Measurements from ENCODE around the gene FBXO17.
"Not testable (repeated sequence)": the region's sequence is repeated elsewhere in the genome, so short reads cannot be mapped to it uniquely, and the experiment has no call there.

FBXO17 gene

DNA sequence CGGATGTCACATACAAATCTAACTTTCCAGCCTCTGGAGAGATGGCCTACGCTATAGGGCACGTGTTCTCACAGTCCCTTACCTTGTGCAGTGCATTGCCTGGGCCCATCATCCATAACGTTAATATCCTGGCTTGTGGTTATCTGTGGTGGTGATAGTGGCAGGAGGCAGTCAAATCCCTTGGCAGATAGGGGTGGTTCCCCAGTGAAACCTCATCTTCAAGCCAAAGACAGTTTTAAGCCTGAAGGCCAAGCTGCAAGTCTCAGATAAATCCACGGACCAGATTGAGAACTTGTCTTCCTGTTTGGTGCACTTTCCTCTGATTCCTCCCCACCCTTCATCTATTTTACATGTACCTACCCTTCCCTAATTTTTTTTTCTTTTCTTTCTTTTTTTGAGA lies 4.3 kb upstream of the FBXO17 start:
- no peak for FAIRE-seq

DNA sequence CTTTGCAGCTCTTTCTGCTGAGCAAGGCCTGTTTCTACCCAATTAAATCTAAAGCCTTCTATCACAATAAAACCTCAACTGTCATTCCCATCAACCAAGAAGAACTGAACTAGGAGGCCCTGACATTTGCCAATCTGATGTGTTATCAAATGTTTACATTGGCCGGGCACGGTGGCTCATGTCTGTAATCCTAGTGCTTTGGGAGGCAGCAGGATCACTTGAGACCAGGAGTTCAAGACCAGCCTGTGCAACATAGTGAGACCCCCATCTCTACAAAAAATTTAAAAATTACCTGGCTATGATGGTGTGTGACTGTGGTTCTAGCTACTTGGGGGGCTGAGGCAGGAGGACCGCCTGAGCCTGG lies 2.8 kb upstream of the FBXO17 start:
- FAIRE-seq: no peak

DNA sequence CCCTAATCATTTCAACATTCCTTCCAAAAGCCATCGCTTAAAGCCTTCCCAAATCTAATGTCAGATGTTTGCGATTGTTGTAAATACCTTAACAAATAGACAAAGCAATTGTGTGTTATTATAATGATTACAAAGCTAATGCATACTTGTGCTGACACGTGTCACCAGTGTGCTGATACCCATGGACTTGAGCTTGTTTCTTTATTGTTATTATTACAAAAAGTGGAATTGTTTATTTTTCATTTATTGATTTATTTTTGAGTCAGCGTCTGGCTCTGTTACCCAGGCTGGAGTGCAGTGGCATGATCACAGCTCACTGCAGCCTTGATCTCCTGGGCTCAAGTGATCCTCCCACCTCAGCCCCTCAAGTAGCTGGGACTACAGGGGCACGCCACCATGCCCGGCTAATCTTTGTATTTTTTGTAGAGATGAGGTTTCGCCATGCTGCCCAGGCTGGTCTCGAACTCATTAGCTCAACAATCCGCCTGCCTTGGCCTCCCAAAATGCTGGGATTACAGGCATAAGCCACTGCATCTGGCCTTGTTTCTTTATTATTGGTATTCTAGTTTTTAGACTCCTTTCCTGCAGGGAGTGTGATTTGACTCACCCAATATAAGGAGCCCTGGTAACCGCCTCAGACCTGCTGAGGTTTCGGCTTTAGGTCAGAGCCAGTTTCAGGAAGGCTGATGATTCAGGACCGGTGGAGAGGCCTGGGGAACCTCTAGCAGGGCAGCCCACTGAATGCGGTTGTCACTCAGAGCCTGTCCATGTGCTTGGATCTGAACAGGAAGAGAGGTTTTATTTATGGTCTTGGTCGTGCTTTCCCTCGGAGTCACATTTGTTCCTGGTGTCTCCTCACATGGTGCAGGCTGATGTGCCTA lies 2.1 kb upstream of the FBXO17 start:
- no peak for FAIRE-seq

DNA sequence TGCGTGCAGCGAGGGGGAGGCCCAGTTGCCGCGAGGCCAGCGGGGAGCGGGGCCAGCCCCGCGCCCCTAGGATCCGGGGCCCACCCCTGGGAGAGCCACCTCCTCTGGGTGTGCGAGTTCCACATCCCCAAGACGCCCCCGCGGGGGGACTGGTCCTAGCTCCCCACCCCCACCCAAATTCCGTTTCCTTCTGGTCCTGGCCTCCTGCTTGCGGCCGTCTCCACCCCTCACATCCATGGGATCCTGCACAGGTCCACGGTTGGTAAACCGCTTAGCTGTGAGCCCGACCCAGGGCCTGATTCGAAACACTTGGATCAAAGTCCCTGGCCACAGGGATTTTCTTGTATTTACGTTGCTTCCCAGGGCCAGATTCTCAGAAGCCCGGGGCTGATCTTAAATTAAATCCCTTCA lies 324 bp upstream of the FBXO17 start:
- FAIRE-seq: peak; percentile 60

DNA sequence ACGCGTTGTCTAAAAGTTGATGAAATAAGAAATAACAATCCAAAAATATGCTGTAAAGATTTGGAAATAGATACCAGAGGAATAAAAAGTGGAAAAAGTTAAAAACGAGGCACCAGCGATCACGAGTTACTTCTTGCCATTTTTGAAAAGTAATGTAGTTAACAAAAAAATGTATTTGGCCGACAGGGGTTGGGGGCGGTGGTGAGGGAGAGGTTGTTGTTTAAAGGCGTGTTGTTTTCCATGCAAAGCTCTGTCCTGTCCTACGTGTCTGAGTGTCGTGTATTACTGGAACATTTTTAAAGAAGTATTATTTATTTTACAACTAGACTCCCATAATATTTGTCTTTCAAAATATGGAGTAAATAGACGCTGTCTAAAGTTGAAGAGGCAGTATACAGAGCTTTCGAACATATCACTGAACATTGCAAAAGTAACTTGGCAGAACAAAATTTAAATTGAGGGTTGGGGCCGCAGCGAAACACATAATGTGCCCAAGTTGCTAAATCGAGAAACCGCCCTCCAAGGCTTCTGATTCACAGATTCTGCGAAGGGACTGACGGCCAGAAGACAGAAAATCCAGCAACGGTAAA lies 823 bp downstream of the FBXO17 start:
- FAIRE-seq: peak; percentile 3

DNA sequence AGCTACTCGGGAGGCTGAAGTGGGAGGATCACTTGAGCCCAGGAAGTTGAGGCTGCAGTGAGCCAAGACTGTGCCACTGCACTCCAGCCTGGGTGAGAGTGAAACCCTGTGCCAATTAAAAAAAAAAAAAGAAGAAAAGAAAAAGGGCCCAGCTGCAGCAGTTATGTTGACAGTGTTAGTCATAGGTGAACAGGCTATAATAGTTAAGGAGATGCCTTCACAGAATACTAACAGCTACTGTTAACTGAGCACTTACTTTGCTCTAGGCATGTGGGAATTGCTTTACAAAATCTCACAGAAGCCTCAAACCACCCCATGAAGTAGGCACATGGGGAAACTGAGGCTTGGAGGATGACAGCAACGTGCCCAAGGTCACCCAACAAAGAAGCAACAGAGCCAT lies 3.9 kb downstream of the FBXO17 start:
- no peak for FAIRE-seq

DNA sequence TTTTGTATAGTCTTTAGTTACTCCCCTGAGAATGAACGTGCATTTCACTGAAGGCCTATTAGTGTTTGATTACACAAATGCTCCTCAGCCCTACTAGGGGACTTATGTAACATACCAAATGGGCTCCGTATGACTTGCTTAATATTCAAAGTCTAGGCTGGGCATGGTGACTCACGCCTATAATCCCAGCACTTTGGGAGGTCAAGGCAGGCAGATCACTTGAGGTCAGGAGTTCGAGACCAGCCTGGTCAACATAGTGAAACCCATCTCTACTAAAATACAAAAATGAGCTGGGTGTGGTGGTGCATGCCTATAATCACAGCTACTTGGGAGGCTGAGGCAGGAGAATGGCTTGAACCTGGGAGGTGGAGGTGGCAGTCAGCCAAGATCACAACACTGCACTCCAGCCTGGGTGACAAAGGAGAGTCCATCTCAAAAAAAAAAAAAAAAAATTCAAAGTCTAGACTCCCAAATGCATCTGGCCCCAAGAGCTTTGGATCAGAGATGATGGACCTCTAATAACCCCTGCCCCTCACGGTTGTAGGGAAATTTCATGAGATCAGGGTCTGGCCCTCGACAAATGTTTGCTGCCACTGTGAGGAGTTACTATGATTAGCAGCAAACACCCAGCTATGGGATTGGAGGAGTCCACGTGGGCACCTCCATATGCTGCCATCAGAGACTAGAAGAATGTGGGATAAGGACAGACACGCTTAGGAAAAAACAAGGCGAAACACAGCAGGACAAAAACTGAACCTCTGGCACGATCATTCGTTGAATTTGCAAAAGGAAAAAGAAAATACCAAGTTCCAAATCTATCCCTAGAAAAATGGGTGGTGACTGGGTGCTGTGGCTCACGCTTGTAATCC lies 4.6 kb downstream of the FBXO17 start:
- no peak for FAIRE-seq

DNA sequence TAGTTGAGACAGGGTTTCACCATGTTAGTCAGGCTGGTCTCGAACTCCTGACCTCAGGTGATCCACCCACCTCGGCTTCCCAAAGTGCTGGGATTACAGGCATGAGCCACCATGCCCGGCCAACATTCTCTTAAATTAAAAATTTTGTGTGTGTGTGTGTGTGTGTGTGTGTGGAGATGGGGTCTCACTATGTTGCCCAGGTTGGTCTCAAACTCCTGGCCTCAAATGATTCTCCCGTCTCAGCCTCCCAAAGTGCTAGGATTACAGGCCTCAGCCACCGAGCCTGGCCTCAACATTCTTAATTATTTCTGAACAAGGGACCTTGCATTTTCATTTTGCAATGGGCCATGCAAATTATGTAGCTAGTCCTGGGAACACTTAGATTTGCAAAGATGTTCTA lies 9.4 kb downstream of the FBXO17 start:
- not testable (repeated sequence) for FAIRE-seq

DNA sequence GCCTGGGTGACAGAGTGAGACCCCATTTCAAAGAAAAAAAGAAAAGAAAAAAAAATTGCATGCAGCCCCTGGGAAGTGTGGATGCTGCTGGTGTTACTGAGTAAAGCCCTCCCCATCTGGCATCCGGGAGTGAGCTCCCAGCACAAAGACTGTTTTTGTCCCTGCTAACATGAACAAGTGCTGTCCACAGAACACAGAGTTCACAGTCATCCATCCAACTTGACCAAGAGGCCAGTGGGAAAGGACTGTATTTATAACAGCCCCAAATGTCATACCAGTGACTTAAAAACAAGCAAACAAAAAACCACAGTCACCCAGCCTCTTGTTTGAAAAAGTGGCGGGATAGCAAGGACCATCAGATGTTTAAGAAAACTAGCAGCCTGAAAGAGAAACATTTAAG lies 10.8 kb downstream of the FBXO17 start:
- no peak for FAIRE-seq

DNA sequence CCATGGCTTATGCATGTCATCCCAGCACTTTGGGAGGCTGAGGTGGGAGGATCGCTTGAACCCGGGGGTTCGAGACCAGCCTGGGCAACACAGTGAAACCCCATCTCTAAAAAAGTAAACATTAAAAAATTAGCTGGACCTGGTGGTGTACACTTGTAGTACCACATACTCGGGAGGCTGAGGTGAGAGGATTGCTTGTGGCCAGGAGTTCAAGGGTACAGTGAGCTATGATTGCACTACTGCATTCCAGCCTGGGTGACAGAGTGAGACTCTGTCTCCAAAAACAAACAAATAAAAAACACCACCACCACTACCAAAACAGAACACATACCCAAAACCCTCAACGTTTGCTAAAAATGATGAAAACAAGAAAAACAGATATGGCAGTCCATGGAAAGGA lies 15.9 kb downstream of the FBXO17 start:
- no peak for FAIRE-seq

DNA sequence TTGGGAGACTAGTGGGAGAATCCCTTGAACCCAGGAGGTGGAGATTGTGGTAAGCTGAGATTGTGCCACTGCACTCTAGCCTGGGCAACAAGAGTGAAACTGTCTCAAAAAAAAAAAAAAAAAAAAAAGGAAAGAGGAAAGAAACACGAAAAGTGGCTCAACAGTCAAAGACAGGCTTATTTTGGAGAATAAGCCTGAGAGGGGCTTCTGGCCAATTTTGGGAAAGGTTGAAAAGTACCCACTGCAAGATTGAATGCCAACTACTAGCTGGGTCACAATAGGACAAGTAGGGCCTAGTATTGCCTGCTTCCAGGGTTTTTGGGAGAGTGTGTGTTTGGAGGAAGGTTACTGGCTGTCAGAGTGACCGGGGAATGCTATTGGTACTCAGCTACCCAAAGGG lies 17.2 kb downstream of the FBXO17 start:
- FAIRE-seq: no peak

DNA sequence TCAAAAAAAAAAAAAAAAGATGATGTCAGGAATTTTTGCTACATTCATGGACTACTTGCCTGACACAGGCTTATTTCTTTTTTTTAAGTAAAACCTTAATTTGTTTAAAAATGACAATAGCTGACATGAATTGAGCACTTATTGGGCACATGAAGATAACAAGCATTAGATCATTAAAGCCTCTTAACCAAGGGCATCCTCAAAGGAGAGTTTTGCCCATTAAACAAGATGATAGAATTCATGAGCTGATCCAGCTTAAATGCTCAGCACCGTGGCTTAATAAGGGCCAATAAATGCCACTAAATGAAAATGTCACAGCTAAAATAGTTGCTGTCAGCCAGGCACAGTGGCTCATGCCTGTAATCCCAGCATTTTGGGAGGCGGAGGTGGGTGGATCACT lies 19.3 kb downstream of the FBXO17 start:
- FAIRE-seq: no peak

DNA sequence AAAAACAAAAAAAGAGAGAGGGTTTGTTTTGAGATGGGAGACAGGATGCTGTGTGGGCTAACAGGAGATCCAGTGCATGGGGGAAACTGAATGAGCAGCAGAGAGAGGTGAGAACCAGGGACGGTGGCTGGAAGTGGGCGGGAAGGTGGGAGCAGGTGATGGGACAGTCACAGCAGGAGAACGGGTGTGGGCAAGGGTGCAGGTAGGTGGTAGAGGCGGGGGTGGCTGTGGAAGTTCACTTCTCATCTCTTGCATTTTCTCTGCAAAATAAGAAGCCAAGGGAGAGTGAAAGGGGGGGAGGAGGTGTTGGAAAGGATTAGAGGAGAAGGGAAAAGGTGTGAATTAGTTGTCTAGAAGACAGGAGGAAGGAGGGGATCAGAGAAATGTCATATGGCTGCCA lies 21.9 kb downstream of the FBXO17 start:
- FAIRE-seq: no peak

DNA sequence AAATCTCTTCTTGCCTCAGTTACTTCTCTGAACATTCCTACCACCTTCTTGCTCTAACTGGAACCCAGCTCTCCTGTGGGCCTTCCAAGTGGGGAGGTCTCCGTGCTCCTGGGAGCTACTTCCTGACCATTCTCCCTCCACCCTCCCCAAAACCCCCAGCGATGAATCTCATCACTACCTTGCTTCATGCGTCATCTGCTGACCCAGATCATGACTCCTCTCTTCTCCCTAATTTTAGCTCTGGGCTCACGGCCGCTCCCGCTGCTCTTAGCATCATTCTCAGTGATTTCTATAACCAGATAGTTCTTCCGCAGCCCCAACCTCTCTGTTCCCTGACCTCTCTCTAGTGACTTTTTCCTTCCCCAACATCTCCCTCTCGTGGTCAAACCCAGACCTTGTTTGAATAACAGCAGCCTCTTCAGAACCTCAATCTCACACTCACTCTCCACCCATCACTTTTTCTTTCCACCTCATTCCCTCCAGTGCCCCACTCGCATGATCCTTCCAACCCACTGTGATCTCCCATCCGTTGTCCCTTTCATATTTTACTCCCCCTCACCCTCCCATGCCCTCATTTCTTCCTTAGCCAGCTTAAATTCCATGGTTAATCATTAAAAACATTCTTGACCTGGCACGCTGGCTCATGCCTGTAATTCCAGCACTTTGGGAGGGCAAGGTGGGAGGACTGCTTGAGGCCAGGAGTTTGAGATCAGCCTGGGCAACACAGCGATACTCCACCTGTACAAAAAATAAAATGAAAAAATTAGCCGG lies 23.0 kb downstream of the FBXO17 start:
- FAIRE-seq: peak; percentile 3

DNA sequence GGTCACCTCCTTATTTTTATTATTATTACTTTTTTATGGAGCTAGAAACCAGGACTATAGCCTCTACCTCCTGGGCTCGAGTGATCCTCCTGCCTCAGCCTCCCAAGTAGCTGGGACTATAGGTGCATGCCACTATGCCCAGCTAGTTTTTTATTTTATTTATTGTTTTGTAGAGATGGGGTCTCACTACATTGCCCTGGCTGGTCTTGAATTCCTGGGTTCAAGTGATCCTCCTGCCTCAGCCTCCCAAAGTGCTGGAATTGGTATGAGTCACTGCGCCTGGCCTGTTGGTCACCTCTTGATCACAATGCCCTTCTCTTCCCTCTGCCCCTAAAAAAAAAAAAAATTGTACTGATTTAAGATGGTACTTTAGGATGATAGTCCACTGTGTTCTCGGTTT lies 24.4 kb downstream of the FBXO17 start:
- no peak for FAIRE-seq

DNA sequence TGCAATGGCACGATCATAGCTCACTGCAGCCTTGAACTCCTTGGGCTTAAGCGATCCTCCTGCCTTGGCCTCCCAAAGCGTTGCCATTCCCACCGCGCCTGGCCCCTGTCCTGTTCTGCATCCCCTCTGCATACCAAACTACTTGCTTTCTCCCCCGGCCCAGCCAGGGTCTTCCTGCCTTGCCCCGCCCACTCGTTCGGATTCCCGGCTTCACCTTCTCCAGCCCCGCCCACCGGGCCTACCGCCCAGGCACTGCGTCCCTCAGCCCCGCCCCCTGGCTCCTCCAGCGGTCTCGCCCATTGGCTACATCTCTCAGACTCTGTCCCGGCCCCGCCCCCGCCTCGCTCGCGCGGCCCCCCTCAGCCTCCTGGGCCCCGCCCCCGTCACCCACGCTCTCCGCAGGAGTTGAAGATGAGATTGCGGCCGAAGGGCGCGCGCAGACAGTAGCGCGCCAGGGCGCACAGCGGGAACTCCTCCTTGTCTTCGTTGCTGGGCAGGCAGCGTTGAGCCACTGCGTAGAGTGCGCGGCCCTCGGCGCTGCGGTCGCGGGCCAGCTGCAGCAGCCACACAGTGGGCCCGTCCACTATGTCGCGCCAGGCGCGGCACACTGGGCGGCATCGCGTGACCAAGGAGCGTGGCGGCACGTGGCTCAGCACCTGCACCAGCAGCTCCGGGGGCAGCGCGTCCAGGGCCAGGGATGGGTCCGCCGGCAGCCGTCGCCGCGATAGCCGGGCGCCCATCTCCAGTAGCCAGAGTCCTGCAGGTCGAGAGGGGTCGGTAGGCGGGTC lies 25.8 kb downstream of the FBXO17 start:
- no peak for FAIRE-seq

DNA sequence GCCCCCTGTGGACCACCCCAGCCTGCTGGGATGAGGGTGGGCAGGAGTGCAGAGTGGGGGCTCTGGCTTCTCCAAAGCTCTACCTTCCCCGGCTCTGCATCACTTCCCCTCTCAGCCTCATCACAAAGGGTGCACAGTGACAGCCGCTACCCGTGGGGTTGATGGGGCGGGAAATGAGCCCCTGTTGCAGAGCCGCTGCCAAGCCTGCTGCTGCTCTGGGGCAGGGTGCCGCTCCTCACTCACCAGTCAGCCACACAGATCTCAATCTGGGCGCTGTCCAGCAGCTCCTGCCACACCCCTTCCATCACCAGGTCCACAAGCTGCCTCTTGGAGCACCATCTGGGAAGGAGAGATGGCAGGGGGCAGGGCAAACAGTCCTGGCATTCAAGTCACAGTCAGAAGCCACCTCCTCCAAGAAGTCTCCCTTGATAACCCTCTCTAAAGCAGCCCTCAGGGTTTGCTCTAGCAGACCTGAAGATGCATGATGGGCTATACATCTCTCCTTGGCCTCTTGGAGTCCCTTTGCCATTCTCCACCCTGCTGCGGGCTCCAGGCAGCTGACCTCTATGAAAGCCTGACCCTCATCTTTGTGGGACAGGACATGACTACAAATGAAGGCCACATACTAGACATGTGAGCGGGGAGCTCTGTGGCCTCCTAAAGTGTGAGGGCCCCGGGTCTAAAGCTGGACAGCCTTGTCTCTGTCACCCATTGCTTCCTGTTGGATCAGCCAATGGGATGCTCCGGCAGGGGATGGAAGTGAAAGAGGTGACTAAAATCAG lies 29.1 kb downstream of the FBXO17 start:
- FAIRE-seq: no peak

DNA sequence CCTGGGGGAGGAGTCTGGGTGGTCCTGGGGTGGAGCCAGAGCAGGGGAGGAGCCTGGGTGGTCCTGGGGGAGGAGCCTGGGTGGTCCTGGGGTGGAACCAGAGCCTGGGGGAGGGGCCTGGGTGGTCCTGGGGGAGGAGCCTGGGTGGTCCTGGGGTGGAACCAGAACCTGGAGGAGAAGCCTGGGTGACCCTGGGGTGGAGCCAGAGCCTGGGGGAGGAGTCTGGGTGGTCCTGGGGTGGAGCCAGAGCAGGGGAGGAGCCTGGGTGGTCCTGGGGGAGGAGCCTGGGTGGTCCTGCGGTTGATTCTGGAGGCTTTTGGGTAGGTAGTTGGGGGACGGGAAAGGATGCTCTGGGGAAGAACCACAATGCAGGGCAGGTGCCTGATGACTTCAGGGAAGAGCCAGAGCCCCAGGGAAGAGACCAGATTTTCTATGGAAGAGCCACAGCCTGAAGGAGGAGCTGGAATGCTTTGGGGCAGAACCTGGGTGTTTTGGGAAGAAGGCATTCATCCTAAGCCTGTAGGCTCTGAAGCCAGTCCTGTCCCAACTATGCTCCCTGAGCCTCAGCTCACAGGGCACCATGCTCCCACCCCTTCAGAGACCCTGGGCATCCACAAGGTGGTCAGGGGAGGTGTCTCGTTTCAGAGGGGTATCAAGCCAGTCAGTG lies 29.8 kb downstream of the FBXO17 start:
- no peak for FAIRE-seq

DNA sequence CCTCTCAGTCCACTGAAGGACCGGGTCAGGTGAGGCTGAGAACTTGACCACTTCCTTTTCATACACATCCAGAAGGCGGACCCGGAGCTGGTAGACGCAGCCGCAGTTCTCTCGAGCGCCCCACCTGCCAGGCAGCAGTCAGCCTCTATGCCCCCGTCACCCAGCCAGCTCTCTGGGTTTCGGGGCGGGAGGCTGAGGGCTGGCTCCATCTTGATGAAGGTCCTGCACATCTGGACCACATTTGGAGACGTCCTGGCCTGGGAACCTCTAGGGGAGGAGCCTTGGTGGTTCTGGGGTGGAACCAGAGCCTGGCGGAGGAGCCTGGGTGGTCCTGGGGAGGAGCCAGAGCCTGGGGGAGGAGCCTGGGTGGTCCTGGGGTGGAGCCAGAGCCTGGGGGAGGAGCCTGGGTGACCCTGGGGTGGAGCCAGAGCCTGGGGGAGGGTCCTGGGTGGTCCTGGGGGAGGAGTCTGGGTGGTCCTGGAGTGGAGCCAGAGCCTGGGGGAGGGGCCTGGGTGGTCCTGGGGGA lies 30.5 kb downstream of the FBXO17 start:
- FAIRE-seq: no peak

DNA sequence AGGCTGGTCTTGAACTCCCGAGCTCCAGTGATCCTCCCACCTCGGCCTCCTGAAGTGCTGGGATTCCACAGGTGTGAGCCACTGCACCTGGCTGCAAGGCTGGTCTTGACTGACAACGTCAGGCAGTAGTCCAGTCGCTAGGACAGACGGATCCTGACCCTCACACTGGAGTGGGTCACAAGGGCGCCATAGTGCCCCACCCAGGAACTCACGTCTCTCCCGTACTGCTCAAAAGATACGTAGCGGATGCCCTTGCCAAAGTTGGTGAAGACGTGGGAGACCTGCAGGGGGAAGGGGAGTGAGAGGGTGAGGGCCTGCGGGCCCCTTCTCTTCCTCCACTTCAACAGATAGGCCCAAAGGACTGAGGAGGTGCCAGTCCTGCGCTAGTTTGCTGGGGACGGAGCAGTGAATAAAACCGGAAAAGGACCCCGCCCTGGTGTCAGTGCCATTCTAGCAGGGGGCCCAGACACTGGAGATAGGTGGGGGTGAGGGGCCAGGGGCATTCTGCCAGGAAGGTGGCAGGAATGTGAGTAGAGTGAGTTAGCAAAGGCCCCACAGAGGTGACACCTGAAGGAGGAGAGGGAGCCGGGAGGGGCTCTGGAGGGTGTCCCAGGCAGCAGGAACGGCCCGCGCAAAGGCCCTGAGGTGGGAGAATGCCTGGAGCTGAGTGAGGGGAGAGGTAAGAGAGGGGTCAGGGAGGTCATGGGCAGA lies 32.9 kb downstream of the FBXO17 start:
- FAIRE-seq: no peak

Data from G401.6 (cell line).